Effector memory CD8-positive, alpha-beta T cell (primary cell): Measurements from ENCODE around the gene PRUNE2.

Source experiments
- ATAC-seq: fragments of 150-1000 bp; cut with Tn5 transposase; replicated peaks from 2 replicates; pipeline ENCODE4 v1.10.0; 2021; ENCODE audit warnings: mild to moderate bottlenecking, moderate library complexity
- DNase-seq, 3 experiments: peaks; one replicate each; pipeline ENCODE4 v3.0.0; 2021
- H3K27ac Mint-ChIP-seq, 2 donors: one replicate each; pipeline ENCODE4 v1.8.0; 2022; ENCODE audit warnings: mild to moderate bottlenecking in 2 of 2, mixed read lengths in 2 of 2, moderate library complexity in 2 of 2
- H3K27me3 Mint-ChIP-seq, 2 donors: one replicate each; pipeline ENCODE4 v1.8.0; 2022; ENCODE audit warnings: mixed read lengths in 2 of 2
- H3K36me3 Mint-ChIP-seq: one replicate; pipeline ENCODE4 v1.8.0; 2022; ENCODE audit warnings: mild to moderate bottlenecking, moderate library complexity, mixed read lengths; ENCODE audit not compliant: insufficient read depth
- H3K4me1 Mint-ChIP-seq, 2 donors: one replicate each; pipeline ENCODE4 v1.8.0; 2022; ENCODE audit warnings: low read depth in 2 of 2, mixed read lengths in 2 of 2
- H3K4me3 Mint-ChIP-seq, 2 donors: one replicate each; pipeline ENCODE4 v1.8.0; 2022; ENCODE audit warnings: mild to moderate bottlenecking in 2 of 2, mixed read lengths in 2 of 2, moderate library complexity in 2 of 2
- H3K9me3 Mint-ChIP-seq, 2 donors: one replicate each; pipeline ENCODE4 v1.8.0; 2022; ENCODE audit warnings: mixed read lengths in 2 of 2

Gene PRUNE2

DNA sequence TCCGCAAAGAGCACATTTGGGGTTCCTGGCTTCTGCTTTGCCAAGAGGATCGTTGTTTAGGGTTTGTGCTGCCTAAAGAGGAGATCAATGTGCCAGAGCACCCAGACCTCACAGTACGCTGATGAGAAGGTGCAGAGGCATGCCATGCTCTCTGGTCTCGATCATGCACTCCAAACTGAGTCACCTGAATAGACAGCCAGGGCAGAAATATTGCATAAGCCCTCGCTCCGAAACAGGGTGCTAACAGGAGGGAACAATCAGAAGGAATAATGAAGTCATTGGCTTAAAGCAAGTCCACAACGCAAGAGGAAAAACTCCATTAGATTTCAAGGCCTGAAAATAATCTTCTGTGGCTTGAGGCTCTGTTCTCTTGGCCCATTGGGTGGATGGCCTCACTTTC lies 322.7 kb downstream of the PRUNE2 start:
- Mint-ChIP-seq H3K27me3 (no peaks in the 10 kb centered on the region), H3K36me3 (no peaks in the 10 kb centered on the region), H3K4me1 (peaks cover 8 to 12% of the 10 kb centered on the region in 2 donors), H3K27ac (no peak overlapping the region), H3K9me3 (no peaks in the 10 kb centered on the region), H3K4me3 (no peak overlapping the region)
- DNase-seq (no peak), ATAC-seq (no peak)

DNA sequence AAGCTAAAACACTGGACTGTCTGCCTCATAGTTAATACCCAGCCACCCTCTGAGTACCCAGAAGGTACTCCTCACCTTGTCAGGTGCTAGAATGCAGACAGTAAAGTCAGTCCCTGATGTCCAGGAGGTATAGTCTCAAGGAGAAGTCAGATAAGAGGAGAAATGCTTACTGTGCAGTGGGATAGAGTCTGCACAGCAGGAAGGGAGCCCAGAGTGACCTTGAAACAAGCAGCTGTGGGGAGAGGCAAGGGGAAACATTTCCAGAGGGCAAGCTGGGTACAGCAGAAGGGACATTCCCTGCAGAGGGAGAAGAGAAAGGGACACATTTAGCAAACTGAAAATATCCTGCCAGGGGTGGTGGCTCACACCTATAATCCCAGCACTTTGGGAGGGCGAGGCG lies 324.2 kb downstream of the PRUNE2 start:
- Mint-ChIP-seq H3K27me3 (no peaks in the 10 kb centered on the region), H3K27ac (no peak overlapping the region), H3K36me3 (peaks cover 5% of the 10 kb centered on the region), H3K4me1 (peaks cover 11 to 19% of the 10 kb centered on the region in 2 donors), H3K9me3 (peaks cover 0 to 2% of the 10 kb centered on the region in 2 donors), H3K4me3 (no peak overlapping the region)
- DNase-seq (no peak), ATAC-seq (no peak)

DNA sequence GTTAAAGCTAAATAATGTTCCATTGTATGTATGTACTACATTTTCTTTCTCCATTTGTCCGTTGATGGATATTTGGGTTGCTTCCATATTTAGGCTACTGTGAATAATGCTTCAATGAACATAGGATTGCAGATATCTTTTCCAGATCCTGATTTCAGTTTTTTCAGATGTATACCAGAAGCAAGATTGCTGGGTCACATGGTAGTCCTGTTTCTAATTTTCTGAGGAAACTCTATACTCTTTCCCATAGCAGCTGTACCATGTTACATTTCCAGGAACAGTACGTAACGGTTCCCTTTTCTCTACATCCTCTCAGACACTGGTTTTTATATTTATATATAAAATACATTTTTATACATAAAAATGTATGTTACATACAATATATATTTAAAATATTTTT lies 325.1 kb downstream of the PRUNE2 start:
- Mint-ChIP-seq H3K36me3 (peaks cover 9% of the 10 kb centered on the region), H3K4me1 (peaks cover 13 to 27% of the 10 kb centered on the region in 2 donors), H3K27ac (no peak overlapping the region), H3K9me3 (peaks cover 0 to 2% of the 10 kb centered on the region in 2 donors), H3K4me3 (no peak overlapping the region), H3K27me3 (no peaks in the 10 kb centered on the region)
- DNase-seq (no peak), ATAC-seq (no peak)

DNA sequence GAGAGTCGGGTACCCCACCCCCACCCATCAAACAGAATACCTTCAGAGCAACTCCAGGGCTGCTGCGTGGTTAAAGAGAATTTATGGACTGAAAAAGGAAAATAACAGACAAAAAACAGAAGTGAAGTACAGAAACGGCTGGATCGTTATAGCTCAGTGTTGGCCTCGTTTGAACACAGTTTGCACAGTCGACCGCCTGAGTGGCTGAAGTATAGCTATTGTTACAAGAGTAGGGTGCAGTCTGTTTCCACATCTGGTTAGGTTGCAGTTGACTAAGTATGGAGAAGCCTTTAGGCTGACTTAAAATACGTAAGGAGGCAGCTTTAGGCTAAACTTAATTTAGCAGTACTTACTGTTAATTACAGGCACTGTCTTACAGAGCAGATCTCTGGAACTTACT lies 325.7 kb downstream of the PRUNE2 start:
- no peak for DNase-seq
- no peak overlapping the region for H3K4me3 Mint-ChIP-seq
- H3K9me3 Mint-ChIP-seq = peaks cover 0 to 2% of the 10 kb centered on the region in 2 donors
- peaks cover 9% of the 10 kb centered on the region for H3K36me3 Mint-ChIP-seq
- no peak for ATAC-seq
- peaks cover 16 to 30% of the 10 kb centered on the region in 2 donors for H3K4me1 Mint-ChIP-seq
- H3K27me3 Mint-ChIP-seq = no peaks in the 10 kb centered on the region
- no peak overlapping the region for H3K27ac Mint-ChIP-seq

DNA sequence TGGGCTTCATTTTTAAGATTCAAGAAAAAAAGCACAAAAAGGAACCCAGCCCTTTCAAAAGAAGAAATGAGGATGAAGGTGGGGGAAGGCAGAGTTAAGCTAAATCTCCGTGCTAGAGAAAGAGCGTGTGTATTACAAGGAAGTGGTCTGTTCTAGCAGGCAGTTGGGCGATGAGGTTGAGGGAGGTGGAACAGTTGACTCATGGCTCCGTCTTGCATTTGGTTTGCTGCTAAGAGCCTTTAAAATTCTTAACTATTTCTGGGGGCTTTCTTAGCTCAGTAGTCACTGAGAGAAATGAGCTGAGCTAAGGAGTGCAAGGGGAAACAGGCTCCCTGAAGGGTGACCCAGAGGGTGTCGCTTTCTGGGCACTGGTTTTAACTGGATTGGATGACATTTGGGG lies 329.6 kb downstream of the PRUNE2 start:
- Mint-ChIP-seq H3K27me3 (peaks cover 0 to 20% of the 10 kb centered on the region in 2 donors), H3K27ac (peak overlapping the region; percentile 6 to 41), H3K36me3 (peaks cover 9% of the 10 kb centered on the region), H3K4me1 (peaks cover 24 to 40% of the 10 kb centered on the region in 2 donors), H3K4me3 (peak overlapping the region; percentile 36 to 56), H3K9me3 (peaks cover 0 to 2% of the 10 kb centered on the region in 2 donors)
- ATAC-seq = peak; percentile 80
- DNase-seq = peak; percentile 51 to 63 (median 54)

DNA sequence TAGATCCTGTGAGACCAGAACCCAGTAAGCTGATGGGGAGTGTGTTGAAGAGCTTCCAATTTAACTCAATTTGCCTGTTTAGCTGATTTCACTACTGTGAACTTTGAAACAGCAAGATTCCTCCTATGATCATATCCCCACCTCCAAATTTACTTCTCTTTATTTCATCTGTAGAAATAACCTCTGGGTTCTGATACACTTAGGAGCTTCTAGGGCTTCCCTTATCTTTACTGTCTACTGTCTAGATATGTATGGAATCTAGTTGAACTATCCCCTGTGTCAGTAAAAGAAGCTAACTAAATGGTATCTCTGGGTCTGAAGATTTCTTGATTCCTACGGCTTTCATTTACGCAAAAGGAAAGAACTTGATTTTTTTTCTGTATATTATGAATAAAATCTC lies 330.2 kb downstream of the PRUNE2 start:
- Mint-ChIP-seq H3K9me3 (peaks cover 0 to 2% of the 10 kb centered on the region in 2 donors), H3K36me3 (peaks cover 9% of the 10 kb centered on the region), H3K4me3 (peak overlapping the region in 1 of 2 donors; percentile 56), H3K27ac (peak overlapping the region in 1 of 2 donors; percentile 41), H3K27me3 (peaks cover 0 to 20% of the 10 kb centered on the region in 2 donors), H3K4me1 (peaks cover 24 to 40% of the 10 kb centered on the region in 2 donors)
- ATAC-seq (no peak), DNase-seq (no peak)

DNA sequence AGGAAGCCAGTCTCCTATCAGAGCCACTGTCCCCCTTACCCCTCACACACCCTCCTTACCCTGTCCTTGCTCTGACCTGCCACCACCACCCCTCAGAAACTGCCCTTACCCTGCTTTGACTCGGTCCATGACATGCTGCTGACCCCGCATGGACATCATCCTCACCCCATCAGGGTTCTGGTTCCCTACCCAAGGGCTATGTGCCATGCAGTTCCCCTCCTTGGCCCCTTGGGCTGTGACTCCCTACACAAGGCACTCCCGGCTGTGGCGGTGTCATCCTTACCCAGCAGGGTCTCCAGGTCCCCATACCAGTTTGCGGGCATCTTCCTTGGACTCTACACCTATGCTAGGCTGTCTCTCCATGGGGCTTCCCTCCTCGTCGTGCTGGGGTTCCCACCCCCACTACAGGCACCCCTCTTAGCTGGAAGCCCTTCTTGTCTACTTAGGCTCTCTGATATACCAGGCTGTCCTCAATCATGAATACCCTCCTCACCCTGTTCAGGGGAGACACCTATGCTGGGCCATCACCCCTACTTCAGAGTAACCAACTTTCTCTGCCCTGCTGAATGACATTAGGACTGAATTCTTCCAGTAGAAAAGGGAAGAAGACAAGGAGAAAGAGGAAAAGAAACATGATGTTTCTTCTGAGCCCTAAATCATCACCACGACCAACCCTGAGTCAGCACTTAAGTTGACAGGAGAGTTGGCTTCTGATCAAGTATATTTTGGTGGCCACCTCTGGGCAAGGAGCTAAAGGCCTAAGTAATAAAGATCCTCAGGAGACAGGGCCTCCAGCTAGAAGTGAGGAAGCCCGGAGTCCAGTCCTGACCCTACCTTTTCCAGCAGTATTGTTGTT lies 331.8 kb downstream of the PRUNE2 start:
- ATAC-seq (no peak), DNase-seq (no peak)
- Mint-ChIP-seq H3K27ac (peak overlapping the region in 1 of 2 donors; percentile 67), H3K4me1 (peaks cover 37 to 45% of the 10 kb centered on the region in 2 donors), H3K9me3 (peaks cover 0 to 2% of the 10 kb centered on the region in 2 donors), H3K27me3 (peaks cover 0 to 20% of the 10 kb centered on the region in 2 donors), H3K4me3 (no peak overlapping the region), H3K36me3 (peaks cover 9% of the 10 kb centered on the region)

DNA sequence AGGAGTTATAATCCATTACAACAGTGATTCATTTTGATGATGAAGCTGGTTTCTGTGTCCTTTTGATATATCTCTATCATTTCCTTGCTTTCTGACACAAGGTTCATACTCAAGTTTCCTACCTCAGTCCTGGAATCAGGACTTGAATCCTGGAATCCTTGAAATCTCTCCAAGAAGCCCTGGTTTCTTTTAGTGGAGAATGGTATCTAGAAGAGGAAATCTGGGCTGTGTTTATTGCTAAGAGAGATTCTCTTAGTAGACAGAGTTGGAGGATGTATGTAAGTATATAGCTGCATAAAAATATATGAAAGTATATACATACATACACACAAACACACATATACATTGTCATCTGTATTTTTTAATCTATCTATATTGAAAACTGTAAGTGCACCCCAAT lies 332.5 kb downstream of the PRUNE2 start:
- DNase-seq (no peak), ATAC-seq (no peak)
- H3K4me1 Mint-ChIP-seq = peaks cover 32 to 41% of the 10 kb centered on the region in 2 donors
- peaks cover 0 to 2% of the 10 kb centered on the region in 2 donors for H3K9me3 Mint-ChIP-seq
- peaks cover 9% of the 10 kb centered on the region for H3K36me3 Mint-ChIP-seq
- no peak overlapping the region for H3K4me3 Mint-ChIP-seq
- peaks cover 0 to 20% of the 10 kb centered on the region in 2 donors for H3K27me3 Mint-ChIP-seq
- H3K27ac Mint-ChIP-seq = no peak overlapping the region

DNA sequence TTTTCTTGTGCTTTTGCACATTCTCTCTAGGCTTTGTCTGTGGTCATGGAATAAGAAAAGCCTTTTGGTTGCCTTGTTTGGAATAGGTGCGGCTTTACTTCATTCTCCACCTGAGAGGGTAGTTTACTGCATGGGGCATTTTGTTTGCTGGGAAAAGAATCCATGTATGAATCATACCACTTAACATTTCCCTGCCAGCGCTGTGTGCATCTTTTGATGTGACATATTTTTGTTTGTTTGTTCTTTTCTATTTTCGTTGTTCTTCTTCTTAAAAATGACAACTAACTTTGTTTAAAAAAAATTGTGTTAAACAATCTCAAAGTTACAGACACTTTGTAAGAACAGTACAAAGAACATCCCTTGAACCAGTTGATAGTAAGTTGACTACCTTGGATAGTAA lies 333.8 kb downstream of the PRUNE2 start:
- peaks cover 28% of the 10 kb centered on the region in 2 donors for H3K4me1 Mint-ChIP-seq
- H3K36me3 Mint-ChIP-seq = peaks cover 9% of the 10 kb centered on the region
- peaks cover 0 to 20% of the 10 kb centered on the region in 2 donors for H3K27me3 Mint-ChIP-seq
- no peak for ATAC-seq
- H3K27ac Mint-ChIP-seq = no peak overlapping the region
- DNase-seq = no peak
- peak overlapping the region; percentile 64 to 67 for H3K4me3 Mint-ChIP-seq
- no peaks in the 10 kb centered on the region for H3K9me3 Mint-ChIP-seq

DNA sequence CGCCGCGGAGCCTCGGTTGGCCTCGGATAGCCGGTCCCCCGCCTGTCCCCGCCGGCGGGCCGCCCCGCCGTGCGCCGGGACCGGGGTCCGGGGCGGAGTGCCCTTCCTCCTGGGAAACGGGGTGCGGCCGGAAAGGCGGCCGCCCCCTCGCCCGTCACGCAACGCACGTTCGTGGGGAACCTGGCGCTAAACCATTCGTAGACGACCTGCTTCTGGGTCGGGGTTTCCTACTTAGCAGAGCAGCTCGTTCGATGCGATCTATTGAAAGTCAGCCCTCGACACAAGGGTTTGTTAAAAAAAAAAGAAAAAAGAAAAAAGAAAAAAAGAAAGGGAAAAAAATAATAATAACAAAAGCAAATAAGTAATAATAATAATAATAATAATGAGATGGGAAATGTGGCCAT lies 334.2 kb downstream of the PRUNE2 start:
- DNase-seq (no peak), ATAC-seq (no peak)
- peaks cover 27 to 28% of the 10 kb centered on the region in 2 donors for H3K4me1 Mint-ChIP-seq
- H3K4me3 Mint-ChIP-seq = peak overlapping the region; percentile 64 to 67
- no peaks in the 10 kb centered on the region for H3K9me3 Mint-ChIP-seq
- peaks cover 0 to 20% of the 10 kb centered on the region in 2 donors for H3K27me3 Mint-ChIP-seq
- H3K36me3 Mint-ChIP-seq = peaks cover 4% of the 10 kb centered on the region
- H3K27ac Mint-ChIP-seq = no peak overlapping the region

DNA sequence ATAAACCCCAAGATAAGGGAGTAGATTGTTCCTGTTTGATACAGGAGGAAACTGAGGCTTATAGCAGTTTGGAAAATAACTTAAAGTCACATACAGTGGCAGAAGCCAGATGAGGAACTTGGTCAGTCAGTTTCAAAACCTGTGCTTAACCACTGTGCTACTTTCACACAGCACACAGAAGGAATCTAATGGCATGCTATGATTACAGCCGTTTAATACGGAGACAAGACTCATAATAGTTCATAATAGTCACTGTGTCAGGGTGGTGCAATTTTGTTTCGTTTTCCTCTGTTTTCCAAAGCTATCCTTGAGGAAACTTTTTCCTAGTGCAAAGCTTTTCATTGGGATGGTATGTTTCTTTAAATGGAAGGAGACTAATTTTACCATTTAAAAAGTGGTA lies 334.6 kb downstream of the PRUNE2 start:
- Mint-ChIP-seq H3K9me3 (no peaks in the 10 kb centered on the region), H3K4me1 (peaks cover 23 to 26% of the 10 kb centered on the region in 2 donors), H3K4me3 (peak overlapping the region; percentile 64 to 67), H3K36me3 (no peaks in the 10 kb centered on the region), H3K27me3 (peaks cover 0 to 20% of the 10 kb centered on the region in 2 donors), H3K27ac (no peak overlapping the region)
- ATAC-seq (peak; percentile 49), DNase-seq (no peak)

DNA sequence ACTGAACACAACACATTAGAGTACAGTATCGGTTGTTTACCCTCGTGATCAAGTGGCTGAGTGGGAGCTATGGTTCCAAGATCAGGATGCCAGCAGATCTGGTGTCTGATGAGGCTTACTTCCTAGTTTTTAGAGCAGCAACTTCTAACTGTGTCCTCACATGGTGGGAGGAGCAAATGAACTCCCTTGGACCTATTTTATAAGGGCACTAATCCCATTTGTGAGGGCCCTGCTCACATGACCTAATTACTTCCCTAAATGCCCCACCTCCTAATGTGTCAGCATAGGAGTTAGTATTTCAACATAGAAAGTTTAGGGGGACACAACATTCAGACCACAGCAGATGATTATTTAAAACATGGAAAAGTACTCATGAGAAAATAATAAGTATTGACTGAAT lies 335.1 kb downstream of the PRUNE2 start:
- Mint-ChIP-seq H3K27me3 (peaks cover 0 to 20% of the 10 kb centered on the region in 2 donors), H3K36me3 (no peaks in the 10 kb centered on the region), H3K27ac (peak overlapping the region in 1 of 2 donors; percentile 9), H3K9me3 (no peaks in the 10 kb centered on the region), H3K4me1 (peaks cover 19 to 24% of the 10 kb centered on the region in 2 donors), H3K4me3 (peak overlapping the region; percentile 64 to 67)
- ATAC-seq (no peak), DNase-seq (no peak)

DNA sequence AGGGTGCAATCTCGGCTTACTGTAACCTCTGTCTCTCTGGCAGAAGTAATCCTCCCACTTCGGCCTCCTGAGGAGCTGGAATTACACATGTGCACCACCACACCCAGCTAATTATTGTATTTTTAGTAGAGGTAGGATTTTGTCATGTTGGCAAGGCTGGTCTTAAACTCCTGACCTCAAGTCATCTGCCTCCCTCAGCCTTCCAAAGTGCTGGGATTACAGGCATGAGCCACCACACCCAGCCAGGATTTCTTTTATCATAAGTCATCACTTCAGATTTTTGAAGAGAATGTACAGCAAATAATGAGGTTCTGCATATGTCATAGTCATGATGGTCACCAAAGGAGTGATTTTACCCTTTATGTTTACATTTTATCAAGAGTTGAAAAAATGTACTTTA lies 338.8 kb downstream of the PRUNE2 start:
- H3K27ac Mint-ChIP-seq = no peak overlapping the region
- ATAC-seq (no peak), DNase-seq (no peak)
- peaks cover 10 to 13% of the 10 kb centered on the region in 2 donors for H3K4me1 Mint-ChIP-seq
- no peaks in the 10 kb centered on the region for H3K36me3 Mint-ChIP-seq
- no peaks in the 10 kb centered on the region for H3K27me3 Mint-ChIP-seq
- no peak overlapping the region for H3K4me3 Mint-ChIP-seq
- no peaks in the 10 kb centered on the region for H3K9me3 Mint-ChIP-seq

DNA sequence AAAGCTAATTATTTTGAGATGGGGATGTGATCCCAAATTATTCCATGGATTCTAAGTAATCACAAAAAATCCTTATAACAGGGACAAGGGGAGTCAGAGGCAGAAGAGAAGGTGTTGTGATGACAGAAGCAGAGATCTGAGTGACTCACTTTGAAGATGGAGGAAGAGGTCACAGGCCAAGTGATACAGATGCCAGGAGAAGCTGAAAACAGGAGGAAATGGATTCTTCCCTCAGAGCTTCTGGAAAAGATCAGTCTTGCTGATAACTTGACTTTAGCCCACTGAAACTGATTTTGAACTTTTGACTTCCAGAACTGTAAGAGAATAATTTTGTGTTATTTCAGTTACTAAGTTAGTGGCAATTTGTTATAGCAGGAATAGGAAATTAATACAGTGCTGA lies 341.6 kb downstream of the PRUNE2 start:
- no peaks in the 10 kb centered on the region for H3K36me3 Mint-ChIP-seq
- no peak overlapping the region for H3K27ac Mint-ChIP-seq
- peaks cover 0 to under 1% of the 10 kb centered on the region in 2 donors for H3K4me1 Mint-ChIP-seq
- H3K27me3 Mint-ChIP-seq = no peaks in the 10 kb centered on the region
- DNase-seq = no peak
- ATAC-seq = no peak
- H3K4me3 Mint-ChIP-seq = no peak overlapping the region
- no peaks in the 10 kb centered on the region for H3K9me3 Mint-ChIP-seq
